ENCODE data around the gene PFKFB1. TPM values are rescaled to one million over a fixed set of nuclear protein-coding genes. Genes with fewer than 3 reads are reported as not detected.

Gene PFKFB1
- total RNA-seq, 2 experiments from 2014 or later: 0.31 to 0.49 TPM

DNA sequence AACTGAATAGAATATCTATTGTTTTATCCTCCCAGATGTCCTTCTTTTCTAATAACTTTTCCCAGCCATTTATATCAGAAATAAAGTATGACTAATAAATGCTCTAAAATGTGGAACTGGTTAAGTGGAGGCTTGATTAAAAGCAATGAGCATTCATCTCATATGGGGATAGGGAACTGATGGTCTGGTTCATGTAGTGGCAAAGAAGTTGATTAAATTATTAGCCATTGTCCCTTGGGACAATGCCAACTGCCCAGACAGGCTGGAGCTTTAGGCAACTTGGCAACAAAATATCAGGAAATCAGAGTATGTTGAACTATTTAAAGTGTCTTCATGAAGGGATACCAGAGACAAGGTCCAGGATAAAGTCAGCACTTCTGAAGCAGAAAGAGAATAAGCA lies 49.2 kb downstream of the PFKFB1 start:
- no peaks in the 10 kb centered on the region for H3K9me3 Mint-ChIP-seq
- H3K4me3 Mint-ChIP-seq: no peak overlapping the region
- no peak overlapping the region for H3K27ac ChIP-seq (ENCODE audit: low read depth in 1 of 2, low read length in 2 of 2)
- intact Hi-C loops (cut with DNase I, micrococcal nuclease): no loop called here
- no peak for DNase-seq
- TF ChIP-seq, protein P1, sequence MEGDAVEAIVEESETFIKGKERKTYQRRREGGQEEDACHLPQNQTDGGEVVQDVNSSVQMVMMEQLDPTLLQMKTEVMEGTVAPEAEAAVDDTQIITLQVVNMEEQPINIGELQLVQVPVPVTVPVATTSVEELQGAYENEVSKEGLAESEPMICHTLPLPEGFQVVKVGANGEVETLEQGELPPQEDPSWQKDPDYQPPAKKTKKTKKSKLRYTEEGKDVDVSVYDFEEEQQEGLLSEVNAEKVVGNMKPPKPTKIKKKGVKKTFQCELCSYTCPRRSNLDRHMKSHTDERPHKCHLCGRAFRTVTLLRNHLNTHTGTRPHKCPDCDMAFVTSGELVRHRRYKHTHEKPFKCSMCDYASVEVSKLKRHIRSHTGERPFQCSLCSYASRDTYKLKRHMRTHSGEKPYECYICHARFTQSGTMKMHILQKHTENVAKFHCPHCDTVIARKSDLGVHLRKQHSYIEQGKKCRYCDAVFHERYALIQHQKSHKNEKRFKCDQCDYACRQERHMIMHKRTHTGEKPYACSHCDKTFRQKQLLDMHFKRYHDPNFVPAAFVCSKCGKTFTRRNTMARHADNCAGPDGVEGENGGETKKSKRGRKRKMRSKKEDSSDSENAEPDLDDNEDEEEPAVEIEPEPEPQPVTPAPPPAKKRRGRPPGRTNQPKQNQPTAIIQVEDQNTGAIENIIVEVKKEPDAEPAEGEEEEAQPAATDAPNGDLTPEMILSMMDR (IDR thresholded peaks at IDR 0.05): no peak
- ChIA-PET POLR2A (no interaction called here), CTCF (no interaction called here)
- H3K27ac Mint-ChIP-seq: no peak overlapping the region
- H3K36me3 Mint-ChIP-seq (ENCODE audit: low read depth): no peaks in the 10 kb centered on the region
- no peaks in the 10 kb centered on the region for H3K4me1 Mint-ChIP-seq (ENCODE audit: low read depth)
- no peaks in the 10 kb centered on the region for H3K27me3 Mint-ChIP-seq
- H3K4me1 ChIP-seq (ENCODE audit: insufficient read depth, low read length): no peaks in the 10 kb centered on the region
- ATAC-seq (ENCODE audit: poor library complexity): no peak
- H3K4me3 ChIP-seq (ENCODE audit: low read length): no peak overlapping the region
- H3K36me3 ChIP-seq (ENCODE audit: insufficient read depth, low read length): no peaks in the 10 kb centered on the region
- no peaks in the 10 kb centered on the region for H3K9me3 ChIP-seq (ENCODE audit: control insufficient read depth in 1 of 2, insufficient read depth in 1 of 2, low read length in 2 of 2)
- H3K27me3 ChIP-seq (ENCODE audit: control insufficient read depth in 1 of 2, insufficient read depth in 2 of 2, low read length in 2 of 2): no peaks in the 10 kb centered on the region

GRCh38 chrX:54937416-54937815 lies 56.6 kb downstream of the PFKFB1 start:
- Histone ChIP-seq H3K9me3 (ENCODE audit: control insufficient read depth in 1 of 2, insufficient read depth in 1 of 2, low read length in 2 of 2) (no peaks in the 10 kb centered on the region), H3K27me3 (ENCODE audit: control insufficient read depth in 1 of 2, insufficient read depth in 2 of 2, low read length in 2 of 2) (no peaks in the 10 kb centered on the region), H3K27ac (ENCODE audit: low read depth in 1 of 2, low read length in 2 of 2) (no peak overlapping the region), H3K36me3 (ENCODE audit: insufficient read depth, low read length) (no peaks in the 10 kb centered on the region), H3K4me1 (ENCODE audit: insufficient read depth, low read length) (no peaks in the 10 kb centered on the region), H3K4me3 (ENCODE audit: low read length) (no peak overlapping the region)
- ATAC-seq (ENCODE audit: poor library complexity): no peak
- POLR2A ChIA-PET: no interaction called here
- TF ChIP-seq, protein P1 (IDR thresholded peaks at IDR 0.05): no peak
- Mint-ChIP-seq H3K4me3 (no peak overlapping the region), H3K36me3 (ENCODE audit: low read depth) (no peaks in the 10 kb centered on the region), H3K27ac (no peak overlapping the region), H3K27me3 (no peaks in the 10 kb centered on the region), H3K9me3 (no peaks in the 10 kb centered on the region), H3K4me1 (ENCODE audit: low read depth) (no peaks in the 10 kb centered on the region)
- intact Hi-C loops (cut with DNase I, micrococcal nuclease): no loop called here
- CTCF ChIA-PET: no interaction called here
- DNase-seq: no peak

- no peaks in the 10 kb centered on the region for H3K36me3 Mint-ChIP-seq (ENCODE audit: low read depth)
- ChIA-PET CTCF (no interaction called here), POLR2A (no interaction called here)
- H3K4me1 Mint-ChIP-seq (ENCODE audit: low read depth): no peaks in the 10 kb centered on the region
- TF ChIP-seq, protein P1 (IDR thresholded peaks at IDR 0.05): no peak
- H3K27ac Mint-ChIP-seq: no peak overlapping the region
- Histone ChIP-seq H3K27me3 (ENCODE audit: control insufficient read depth in 1 of 2, insufficient read depth in 2 of 2, low read length in 2 of 2) (no peaks in the 10 kb centered on the region), H3K36me3 (ENCODE audit: insufficient read depth, low read length) (no peaks in the 10 kb centered on the region), H3K4me1 (ENCODE audit: insufficient read depth, low read length) (no peaks in the 10 kb centered on the region), H3K27ac (ENCODE audit: low read depth in 1 of 2, low read length in 2 of 2) (no peak overlapping the region), H3K9me3 (ENCODE audit: control insufficient read depth in 1 of 2, insufficient read depth in 1 of 2, low read length in 2 of 2) (no peaks in the 10 kb centered on the region), H3K4me3 (ENCODE audit: low read length) (no peak overlapping the region)
- no peaks in the 10 kb centered on the region for H3K27me3 Mint-ChIP-seq
- no peak for ATAC-seq (ENCODE audit: poor library complexity)
- intact Hi-C loops (cut with DNase I, micrococcal nuclease): no loop called here
- no peaks in the 10 kb centered on the region for H3K9me3 Mint-ChIP-seq
- no peak overlapping the region for H3K4me3 Mint-ChIP-seq
- no peak for DNase-seq
Measured at GRCh38 chrX:54935306-54935705, 58.7 kb downstream of the PFKFB1 start.
